Measurements from ENCODE around the gene EXOC4. TPM values are rescaled to one million over a fixed set of nuclear protein-coding genes. Genes with fewer than 3 reads are reported as not detected.

EXOC4 gene
- total and polyA plus RNA-seq, 7 donors: 16.4 to 76.7 (median 50.7) TPM

DNA sequence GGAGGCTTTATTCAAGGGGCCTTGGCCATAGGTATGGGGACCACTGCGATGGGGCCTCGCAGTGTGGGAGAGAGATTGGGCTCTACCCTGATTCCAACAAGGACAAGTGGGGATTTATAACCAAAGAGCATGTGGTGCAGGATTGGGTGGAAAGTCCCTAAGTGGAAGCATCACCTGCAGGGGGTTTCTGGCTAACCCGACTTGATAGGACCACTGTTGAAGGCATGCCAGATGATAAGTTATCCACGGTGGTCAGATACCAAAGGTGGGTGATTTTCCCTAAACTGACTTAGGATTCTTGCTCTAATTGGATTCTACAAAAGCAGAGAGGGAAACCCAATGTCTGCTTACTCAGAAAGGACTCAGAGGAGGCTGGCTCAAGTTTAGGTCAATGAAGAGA lies 444.7 kb downstream of the EXOC4 start:
- intact Hi-C loops (cut with DNase I): no loop called here
- 93 to 95% methylated on average over 4 of the region's 4 CpGs for WGBS, 2 donors
- H3K27me3 ChIP-seq: no peaks in the 10 kb centered on the region
- no peak for DNase-seq
- H3K9me3 ChIP-seq: no peaks in the 10 kb centered on the region
- TF ChIP-seq POLR2AphosphoS5 (IDR thresholded peaks at IDR 0.05): no peak
- no peak for TF ChIP-seq EP300 (IDR thresholded peaks at IDR 0.05)
- TF ChIP-seq, protein P1, sequence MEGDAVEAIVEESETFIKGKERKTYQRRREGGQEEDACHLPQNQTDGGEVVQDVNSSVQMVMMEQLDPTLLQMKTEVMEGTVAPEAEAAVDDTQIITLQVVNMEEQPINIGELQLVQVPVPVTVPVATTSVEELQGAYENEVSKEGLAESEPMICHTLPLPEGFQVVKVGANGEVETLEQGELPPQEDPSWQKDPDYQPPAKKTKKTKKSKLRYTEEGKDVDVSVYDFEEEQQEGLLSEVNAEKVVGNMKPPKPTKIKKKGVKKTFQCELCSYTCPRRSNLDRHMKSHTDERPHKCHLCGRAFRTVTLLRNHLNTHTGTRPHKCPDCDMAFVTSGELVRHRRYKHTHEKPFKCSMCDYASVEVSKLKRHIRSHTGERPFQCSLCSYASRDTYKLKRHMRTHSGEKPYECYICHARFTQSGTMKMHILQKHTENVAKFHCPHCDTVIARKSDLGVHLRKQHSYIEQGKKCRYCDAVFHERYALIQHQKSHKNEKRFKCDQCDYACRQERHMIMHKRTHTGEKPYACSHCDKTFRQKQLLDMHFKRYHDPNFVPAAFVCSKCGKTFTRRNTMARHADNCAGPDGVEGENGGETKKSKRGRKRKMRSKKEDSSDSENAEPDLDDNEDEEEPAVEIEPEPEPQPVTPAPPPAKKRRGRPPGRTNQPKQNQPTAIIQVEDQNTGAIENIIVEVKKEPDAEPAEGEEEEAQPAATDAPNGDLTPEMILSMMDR (IDR thresholded peaks at IDR 0.05): no peak
- no peak for TF ChIP-seq POLR2A (IDR thresholded peaks at IDR 0.05)
- no peaks in the 10 kb centered on the region for H3K36me3 ChIP-seq
- no peaks in the 10 kb centered on the region for H3K4me1 ChIP-seq
- H3K27ac ChIP-seq: no peak overlapping the region
- no peak overlapping the region for H3K4me3 ChIP-seq

DNA sequence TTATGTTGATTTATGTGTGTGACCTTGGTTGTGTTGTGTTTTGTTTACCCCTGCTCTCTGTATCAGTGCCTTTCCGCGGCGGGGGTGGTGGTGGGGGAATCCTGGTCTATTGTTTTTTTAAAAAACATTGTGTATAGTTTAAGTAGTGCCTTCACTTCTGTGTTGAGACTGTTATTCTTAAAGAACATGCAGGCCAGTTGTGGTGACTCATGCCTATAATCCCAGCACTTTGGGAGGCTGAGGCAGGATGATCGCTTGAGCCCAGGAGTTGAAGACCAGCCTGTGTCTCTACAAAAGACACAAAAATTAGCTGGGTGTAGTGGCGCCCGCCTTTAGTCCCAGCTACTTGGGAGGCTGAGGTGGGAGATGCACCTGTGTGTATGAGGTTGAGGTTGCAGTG lies 445.2 kb downstream of the EXOC4 start:
- DNase-seq: no peak
- TF ChIP-seq POLR2A (IDR thresholded peaks at IDR 0.05) (no peak), EP300 (IDR thresholded peaks at IDR 0.05) (no peak), POLR2AphosphoS5 (IDR thresholded peaks at IDR 0.05) (no peak)
- TF ChIP-seq, protein P1 (IDR thresholded peaks at IDR 0.05): no peak
- Histone ChIP-seq H3K9me3 (no peaks in the 10 kb centered on the region), H3K36me3 (no peaks in the 10 kb centered on the region), H3K27me3 (no peaks in the 10 kb centered on the region), H3K4me1 (no peaks in the 10 kb centered on the region), H3K4me3 (no peak overlapping the region), H3K27ac (no peak overlapping the region)
- 86 to 90% methylated on average over 6 of the region's 6 CpGs for WGBS, 2 donors
- intact Hi-C loops (cut with DNase I): no loop called here

DNA sequence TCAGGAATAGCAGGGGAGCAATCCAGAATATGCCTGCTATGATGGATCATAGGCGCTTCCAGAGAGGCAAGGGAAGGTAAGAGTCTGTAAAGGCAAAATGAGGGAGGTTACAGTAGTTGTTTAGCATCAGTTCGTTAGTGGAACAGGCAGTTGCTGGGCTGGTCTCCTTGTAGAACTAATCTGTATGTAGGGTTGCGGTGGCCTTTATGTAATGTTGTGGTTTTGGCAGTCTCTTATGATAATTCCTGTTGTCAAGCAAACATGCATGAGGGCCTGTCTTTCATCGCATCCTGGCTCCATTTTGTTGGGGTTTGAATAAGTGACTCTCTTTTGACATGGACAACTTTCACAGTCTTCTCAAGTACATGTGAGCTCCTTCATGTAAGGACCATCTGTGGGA lies 446.5 kb downstream of the EXOC4 start:
- H3K4me3 ChIP-seq: no peak overlapping the region
- H3K36me3 ChIP-seq: no peaks in the 10 kb centered on the region
- no peaks in the 10 kb centered on the region for H3K9me3 ChIP-seq
- DNase-seq: no peak
- TF ChIP-seq EP300 (IDR thresholded peaks at IDR 0.05) (no peak), POLR2AphosphoS5 (IDR thresholded peaks at IDR 0.05) (no peak), POLR2A (IDR thresholded peaks at IDR 0.05) (no peak)
- TF ChIP-seq, protein P1 (IDR thresholded peaks at IDR 0.05): no peak
- WGBS, 2 donors: 78 to 92% methylated on average over 4 of the region's 4 CpGs
- no peaks in the 10 kb centered on the region for H3K27me3 ChIP-seq
- H3K27ac ChIP-seq: no peak overlapping the region
- intact Hi-C loops (cut with DNase I): no loop called here
- no peaks in the 10 kb centered on the region for H3K4me1 ChIP-seq

DNA sequence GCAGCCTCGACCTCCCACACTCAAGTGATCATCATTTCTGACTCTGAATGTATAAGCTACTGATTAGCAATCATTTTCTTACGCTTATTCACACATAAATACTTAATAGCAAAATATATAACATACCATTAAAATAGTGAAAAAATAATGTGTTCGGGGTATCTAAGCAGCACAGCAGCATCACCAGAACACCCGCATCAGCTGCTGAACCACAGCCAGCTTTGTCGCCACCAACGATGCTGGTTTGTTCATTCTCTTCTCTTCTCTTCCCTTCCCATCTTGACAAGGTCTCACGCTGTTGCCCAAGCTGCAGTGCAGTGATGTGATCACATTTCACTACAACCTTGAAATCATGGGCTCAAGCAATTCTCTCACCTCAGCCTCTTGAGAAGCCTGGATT lies 449.2 kb downstream of the EXOC4 start:
- no peak overlapping the region for H3K27ac ChIP-seq

More for the DNA sequence above, 449.2 kb downstream of the EXOC4 start:
- no peak overlapping the region for H3K4me3 ChIP-seq
- no peaks in the 10 kb centered on the region for H3K36me3 ChIP-seq
- no peak for DNase-seq
- H3K4me1 ChIP-seq: no peaks in the 10 kb centered on the region
- 80 to 83% methylated on average over 7 of the region's 7 CpGs for WGBS, 2 donors
- intact Hi-C loops (cut with DNase I): no loop called here
- H3K9me3 ChIP-seq: no peaks in the 10 kb centered on the region
- no peaks in the 10 kb centered on the region for H3K27me3 ChIP-seq
- TF ChIP-seq, protein P1 (IDR thresholded peaks at IDR 0.05): no peak
- TF ChIP-seq POLR2A (IDR thresholded peaks at IDR 0.05) (no peak), POLR2AphosphoS5 (IDR thresholded peaks at IDR 0.05) (no peak), EP300 (IDR thresholded peaks at IDR 0.05) (no peak)

All from sigmoid colon (tissue), 7 donors.